Measurements from ENCODE around the gene MEX3C.

DNA sequence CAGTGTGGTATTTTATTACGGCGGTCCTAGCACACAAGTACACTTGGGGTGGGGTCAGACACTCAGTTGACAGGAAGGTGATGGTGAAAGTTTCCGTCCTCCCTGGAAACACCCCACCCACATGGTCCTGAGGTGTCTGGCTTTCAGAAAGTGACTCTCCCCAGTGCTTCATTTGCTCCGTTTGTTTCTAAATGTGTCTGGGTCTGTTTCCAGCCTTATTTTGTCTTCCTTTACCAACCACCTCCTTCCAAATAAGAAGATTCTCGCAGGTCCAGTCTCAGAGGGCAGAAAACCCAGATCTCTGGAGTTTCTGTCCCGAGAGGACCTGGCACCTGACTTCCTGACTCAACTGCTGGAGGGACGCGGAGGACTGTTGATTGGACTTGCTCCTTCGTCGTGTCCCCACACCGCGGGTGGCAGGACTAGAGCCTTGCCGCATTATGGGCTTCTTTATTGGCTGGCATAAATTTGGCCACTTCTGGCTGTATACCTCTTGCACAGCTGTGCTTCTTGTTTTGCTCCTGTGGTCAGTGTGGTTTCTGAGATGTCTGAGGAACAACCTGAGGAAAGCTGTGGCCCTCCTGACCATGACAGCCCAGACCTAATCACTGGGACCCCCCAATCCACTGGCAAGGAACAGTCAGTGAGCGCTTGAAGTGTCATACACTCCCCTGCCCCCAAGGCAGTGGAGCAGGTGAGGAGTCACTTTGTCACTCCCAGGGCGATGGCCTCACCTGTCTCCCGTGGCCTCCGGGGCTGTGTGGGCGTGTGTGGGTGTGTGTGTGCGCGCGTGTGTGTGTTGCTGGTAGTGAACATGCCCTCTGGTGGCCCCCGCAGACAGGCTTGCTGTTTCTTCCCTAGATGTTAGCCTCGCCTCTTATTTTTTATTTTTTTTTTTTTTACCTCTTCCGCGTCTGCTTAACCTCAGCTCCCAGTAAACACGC lies 45.6 kb downstream of the MEX3C start:
- TF ChIP-seq, protein P1, sequence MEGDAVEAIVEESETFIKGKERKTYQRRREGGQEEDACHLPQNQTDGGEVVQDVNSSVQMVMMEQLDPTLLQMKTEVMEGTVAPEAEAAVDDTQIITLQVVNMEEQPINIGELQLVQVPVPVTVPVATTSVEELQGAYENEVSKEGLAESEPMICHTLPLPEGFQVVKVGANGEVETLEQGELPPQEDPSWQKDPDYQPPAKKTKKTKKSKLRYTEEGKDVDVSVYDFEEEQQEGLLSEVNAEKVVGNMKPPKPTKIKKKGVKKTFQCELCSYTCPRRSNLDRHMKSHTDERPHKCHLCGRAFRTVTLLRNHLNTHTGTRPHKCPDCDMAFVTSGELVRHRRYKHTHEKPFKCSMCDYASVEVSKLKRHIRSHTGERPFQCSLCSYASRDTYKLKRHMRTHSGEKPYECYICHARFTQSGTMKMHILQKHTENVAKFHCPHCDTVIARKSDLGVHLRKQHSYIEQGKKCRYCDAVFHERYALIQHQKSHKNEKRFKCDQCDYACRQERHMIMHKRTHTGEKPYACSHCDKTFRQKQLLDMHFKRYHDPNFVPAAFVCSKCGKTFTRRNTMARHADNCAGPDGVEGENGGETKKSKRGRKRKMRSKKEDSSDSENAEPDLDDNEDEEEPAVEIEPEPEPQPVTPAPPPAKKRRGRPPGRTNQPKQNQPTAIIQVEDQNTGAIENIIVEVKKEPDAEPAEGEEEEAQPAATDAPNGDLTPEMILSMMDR (IDR thresholded peaks at IDR 0.05), result peak; percentile 19
- no peak for TF ChIP-seq EZH2 (IDR thresholded peaks at IDR 0.05; ENCODE audit: borderline replicate concordance, insufficient read depth, low read depth, low read length, poor library complexity, severe bottlenecking)
